ENCODE data around the gene CPNE8. TPM values are rescaled to one million over a fixed set of nuclear protein-coding genes. Genes with fewer than 3 reads are reported as not detected.

Gene CPNE8
- total and polyA plus RNA-seq, 10 of the 15 experiments (the other 5 are each of a cell fraction or from before 2014, with no cell fraction given): 11.3 to 38.4 (median 18.9) TPM

- TF ChIP-seq MTA2 (IDR thresholded peaks at IDR 0.05; ENCODE audit: low read depth): no peak
- no peak for TF ChIP-seq STAT1 (conservative IDR thresholded peaks at IDR 0.05)
- no peak for TF ChIP-seq RAD51 (IDR thresholded peaks at IDR 0.05)
- TF ChIP-seq EED (IDR thresholded peaks at IDR 0.05; ENCODE audit: low read depth): no peak
- TF ChIP-seq MXI1 (IDR thresholded peaks at IDR 0.05; ENCODE audit: low read depth, low read length): no peak
- TF ChIP-seq POLR2AphosphoS5 (IDR thresholded peaks at IDR 0.05; ENCODE audit: low read length): no peak
- TF ChIP-seq BCLAF1 (IDR thresholded peaks at IDR 0.05): no peak
- no peak for TF ChIP-seq NFXL1 (IDR thresholded peaks at IDR 0.05; ENCODE audit: borderline replicate concordance)
- TF ChIP-seq ZBTB11 (CRISPR knock-in tag; IDR thresholded peaks at IDR 0.05): no peak
- no peak for TF ChIP-seq IKZF2 (IDR thresholded peaks at IDR 0.05)
- no peak for TF ChIP-seq SMAD5 (IDR thresholded peaks at IDR 0.05; ENCODE audit: low read depth)
- no peak for TF ChIP-seq CBX3 (IDR thresholded peaks at IDR 0.05; ENCODE audit: borderline replicate concordance, low read depth)
- TF ChIP-seq IRF5 (IDR thresholded peaks at IDR 0.05; ENCODE audit: borderline replicate concordance): no peak
- no peak for TF ChIP-seq FOXM1 (IDR thresholded peaks at IDR 0.05; ENCODE audit: low read depth, low read length)
- TF ChIP-seq POU2F2 (IDR thresholded peaks at IDR 0.05; ENCODE audit: borderline replicate concordance, low read depth, low read length): no peak
- ChIA-PET SMC1A (ENCODE audit: uncharacterized antibody, unreplicated experiment) (interaction anchor here (1.0 to 1.5 kb wide), 4 partner anchors 9 to 218 kb away, joined by 3 to 4 read pairs (median 3); no protein-coding TSS in a partner anchor), POLR2A (interaction anchor here (0.6 kb wide), 1 partner anchor 86 kb away, joined by 3 read pairs; no protein-coding TSS in a partner anchor), CTCF (interaction anchor here (0.6 to 1.5 kb wide), 2 partner anchors 361 to 410 kb away, joined by 3 to 4 read pairs; no protein-coding TSS in a partner anchor), RAD21 (ENCODE audit: unreplicated experiment) (no interaction called here)
- DNase-seq (ENCODE audit: low read depth, low spot score): no peak
- Histone ChIP-seq H3K27me3 (replicated peaks in 1 of 2; ENCODE audit: control insufficient read depth in 2 of 2, insufficient read depth in 2 of 2, low read length in 1 of 2) (no peaks in the 10 kb centered on the region), H3K36me3 (ENCODE audit: control insufficient read depth in 2 of 2, insufficient read depth in 2 of 2, low read length in 1 of 2) (peaks cover 0 to 15% of the 10 kb centered on the region in 2 experiments; a peak in 1 of 4 replicates), H3K4me3 (no peak overlapping the region), H3K27ac (ENCODE audit: control insufficient read depth, insufficient read depth) (no peak overlapping the region), H3K4me2 (ENCODE audit: control insufficient read depth, insufficient read depth) (no peak overlapping the region), H3K79me2 (ENCODE audit: control insufficient read depth, insufficient read depth, low read length) (no peaks in the 10 kb centered on the region), H2AFZ (ENCODE audit: control insufficient read depth, low read depth, low read length) (no peak overlapping the region), H4K20me1 (ENCODE audit: control insufficient read depth, insufficient read depth) (no peaks in the 10 kb centered on the region), H3K9me3 (replicated peaks; ENCODE audit: control insufficient read depth, insufficient read depth, low read length) (no peaks in the 10 kb centered on the region), H3K9ac (ENCODE audit: control insufficient read depth, insufficient read depth, low read length) (no peak overlapping the region), H3K4me1 (ENCODE audit: control insufficient read depth, insufficient read depth, low read length) (no peaks in the 10 kb centered on the region)
- FAIRE-seq: no peak
- 38% methylated on average over 1 of the region's 1 CpG for WGBS (ENCODE audit: insufficient coverage, insufficient replicate concordance, low lambda C conversion rate, missing lambda C conversion rate)
- intact Hi-C loops (cut with micrococcal nuclease; ENCODE audit: unreplicated experiment): no loop called here
- no peak for ATAC-seq
- no TSS peak for BruUV-seq (replicated peaks)
- in situ Hi-C loops (cut with MboI): loop anchor here (25.0 kb wide), 3 partner anchors 98 to 748 kb away; partner anchors contain the start of genes CPNE8 and KIF21A
Measured at GRCh38 chr12:38689195-38689594, 216.2 kb downstream of the CPNE8 start.
